PC-9 (cell line): ENCODE measurements around the gene GPR142.

ENCODE experiments used
- CTCF ChIP-seq: fragments of 200-600 bp; sonication (generic); conservative IDR thresholded peaks from 2 replicates; pipeline ENCODE4 v1.6.1; 2017; ENCODE audit warnings: mixed run types, antibody characterized with exemption, mild to moderate bottlenecking, moderate library complexity
- EZH2 ChIP-seq: fragments of 200-600 bp; sonication (generic); IDR thresholded peaks from 2 replicates; pipeline ENCODE4 v1.8.0; 2017; ENCODE audit warnings: antibody characterized with exemption, low read depth

DNA sequence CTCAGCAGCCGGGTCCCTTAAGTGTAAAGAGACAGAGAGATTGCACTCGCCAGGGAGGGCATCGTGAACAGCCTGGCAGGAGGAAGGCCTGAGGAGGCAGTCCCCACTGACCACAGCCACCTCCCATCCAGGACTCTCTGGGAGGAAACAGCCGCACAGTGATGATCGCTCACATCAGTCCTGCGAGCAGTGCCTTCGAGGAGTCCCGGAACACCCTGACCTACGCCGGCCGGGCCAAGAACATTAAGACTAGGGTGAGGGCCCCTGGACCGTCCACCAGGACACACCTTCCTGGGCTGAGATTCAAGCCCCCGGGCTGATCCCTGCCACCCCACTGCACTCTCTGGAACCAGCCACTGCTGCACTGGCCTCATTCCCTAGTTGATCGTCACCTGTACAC lies 19.7 kb upstream of the GPR142 start:
- no peak for TF ChIP-seq CTCF
- TF ChIP-seq EZH2 = no peak
